HuH-7 (cell line): Measurements from ENCODE around the gene RPS24.
A peak's percentile ranks its signal among the peaks of the same experiment; 100 is the strongest.
"Not testable (repeated sequence)": the region's sequence is repeated elsewhere in the genome, so short reads cannot be mapped to it uniquely, and the experiment has no call there.

Experiments
- DNase-seq: peaks from one replicate; pipeline ENCODE4 v3.0.0; 2011; ENCODE audit warnings: low spot score

Gene RPS24

GRCh38 chr10:78033637-78034470, at the start of gene RPS24:
RPS24 (plus strand) TSS chr10:78033863; CDS start chr10:78033902, 39 bp downstream.
- peak; percentile 81 for DNase-seq

DNA sequence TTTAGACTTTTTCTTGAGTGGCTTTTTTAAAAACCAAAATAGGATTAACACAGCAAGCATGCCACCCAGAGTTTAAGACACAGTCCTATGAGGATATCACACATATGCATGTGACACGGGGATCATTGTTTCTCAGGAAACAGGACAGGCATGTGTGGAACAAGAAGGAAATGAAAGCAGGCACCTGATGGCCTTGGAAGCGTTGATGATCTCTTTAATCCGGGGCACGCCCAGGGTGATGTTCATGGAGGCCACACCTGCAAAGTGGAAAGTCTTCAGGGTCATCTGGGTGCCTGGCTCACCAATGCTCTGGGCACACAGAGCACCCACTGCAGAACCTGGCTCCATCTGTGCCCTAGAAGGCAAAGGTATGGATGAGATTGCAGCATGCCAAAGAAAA, 48.7 kb upstream of the RPS24 start:
- no peak for DNase-seq

DNA sequence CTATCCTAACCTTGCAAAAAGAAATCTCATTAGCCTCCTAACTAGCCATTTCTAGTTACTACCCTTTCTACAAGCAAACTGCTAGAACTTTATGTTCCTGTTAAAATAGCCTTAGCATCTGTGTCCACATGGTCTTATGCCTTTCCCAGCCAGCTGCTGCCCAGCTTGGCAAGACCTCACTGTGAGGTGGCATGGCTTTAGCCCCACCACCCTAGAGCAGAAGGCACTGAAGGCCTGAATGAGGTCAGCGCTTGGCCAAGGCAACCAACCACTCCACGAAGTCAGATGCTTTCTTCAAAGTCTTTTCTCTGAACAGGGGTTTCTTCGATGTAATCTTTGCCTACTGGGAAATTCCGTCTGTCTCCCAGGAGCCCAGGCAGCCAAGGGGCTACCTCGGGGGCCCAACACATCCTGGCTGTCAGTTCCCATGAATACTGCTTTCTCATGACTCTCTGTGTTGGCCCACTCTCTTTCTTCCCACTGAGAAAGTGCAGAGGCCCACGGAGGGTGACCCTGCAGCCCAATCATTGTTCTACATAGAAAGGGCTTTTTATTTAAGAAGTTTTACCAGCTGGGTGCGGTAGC, 45.9 kb upstream of the RPS24 start:
- DNase-seq: no peak

- DNase-seq: no peak
These were observed 44.5 kb upstream of the RPS24 start for GRCh38 chr10:77989081-77989724.

DNA sequence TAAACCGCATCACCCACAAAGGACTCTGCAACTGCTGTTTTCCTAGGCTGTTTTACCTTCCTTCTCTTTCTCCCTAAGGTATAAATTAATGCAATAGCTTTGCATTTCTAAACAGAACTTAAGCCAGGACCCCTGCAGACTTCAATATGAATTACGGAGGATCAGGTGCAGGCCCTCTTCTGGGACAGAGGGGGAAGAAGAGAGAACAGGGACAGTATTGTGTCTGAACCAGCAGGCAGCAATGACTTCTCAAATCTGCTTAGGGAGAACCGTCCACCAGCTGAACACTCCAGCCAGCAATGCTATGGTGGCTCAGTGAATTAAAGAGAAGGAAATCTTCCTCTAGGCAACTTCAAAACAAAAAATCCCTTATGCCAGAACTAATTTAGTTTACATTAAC, 40.0 kb upstream of the RPS24 start:
- DNase-seq: no peak

DNA sequence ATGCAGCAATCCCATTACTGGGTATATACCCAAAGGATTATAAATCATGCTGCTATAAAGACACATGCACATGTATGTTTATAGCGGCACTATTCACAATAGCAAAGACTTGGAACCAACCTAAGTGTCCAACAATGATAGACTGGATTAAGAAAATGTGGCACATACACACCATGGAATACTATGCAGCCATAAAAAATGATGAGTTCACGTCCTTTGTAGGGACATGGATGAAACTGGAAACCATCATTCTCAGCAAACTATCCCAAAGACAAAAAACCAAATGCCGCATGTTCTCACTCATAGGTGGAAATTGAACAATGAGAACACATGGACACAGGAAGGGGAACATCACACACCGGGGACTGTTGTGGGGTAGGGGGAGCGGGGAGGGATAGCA, 34.9 kb upstream of the RPS24 start:
- not testable (repeated sequence) for DNase-seq

DNA sequence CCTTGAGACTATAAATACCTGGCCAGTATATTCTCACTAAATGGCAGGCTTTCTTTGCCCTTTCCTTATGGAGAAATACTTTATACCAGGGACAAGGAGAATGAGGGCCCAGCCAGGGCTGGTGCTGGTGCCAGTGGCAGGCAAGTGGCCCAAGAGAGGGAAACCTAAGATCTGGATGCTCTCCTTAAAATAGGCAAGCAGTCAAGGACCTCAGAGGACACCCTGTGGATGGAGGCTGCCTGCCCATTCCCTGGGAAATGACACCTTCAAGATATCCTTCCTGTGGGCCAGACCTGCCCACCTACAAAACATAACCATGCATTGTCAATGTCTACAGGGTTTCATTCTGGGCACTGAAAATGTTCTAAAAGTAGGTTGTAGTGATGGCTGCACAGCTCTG, 33.5 kb upstream of the RPS24 start:
- no peak for DNase-seq

GRCh38 chr10:78000956-78001472, 32.6 kb upstream of the RPS24 start:
- no peak for DNase-seq

- no peak for DNase-seq
These were observed 30.9 kb upstream of the RPS24 start for GRCh38 chr10:78002541-78003288.

- DNase-seq: no peak
These were observed 29.2 kb upstream of the RPS24 start for GRCh38 chr10:78004215-78005026.

DNA sequence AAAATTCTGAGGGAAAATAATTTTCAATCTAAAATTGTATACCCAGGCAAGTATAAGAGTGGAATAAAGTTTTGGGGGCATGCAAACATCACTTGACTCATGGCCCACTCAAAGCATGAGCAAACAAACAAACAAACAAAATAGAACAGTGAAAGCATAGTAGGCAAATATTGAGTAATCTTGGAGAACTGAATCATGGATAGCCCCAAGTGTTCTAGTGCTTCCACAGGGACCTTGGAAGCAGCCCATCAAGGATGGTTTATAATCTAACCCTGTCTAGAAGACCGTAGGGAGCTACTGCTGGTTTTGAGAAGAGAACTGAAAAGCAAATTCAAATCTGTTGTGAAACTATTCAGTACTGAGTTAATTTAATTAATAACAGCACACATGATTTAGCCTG, 26.5 kb upstream of the RPS24 start:
- DNase-seq: no peak

DNA sequence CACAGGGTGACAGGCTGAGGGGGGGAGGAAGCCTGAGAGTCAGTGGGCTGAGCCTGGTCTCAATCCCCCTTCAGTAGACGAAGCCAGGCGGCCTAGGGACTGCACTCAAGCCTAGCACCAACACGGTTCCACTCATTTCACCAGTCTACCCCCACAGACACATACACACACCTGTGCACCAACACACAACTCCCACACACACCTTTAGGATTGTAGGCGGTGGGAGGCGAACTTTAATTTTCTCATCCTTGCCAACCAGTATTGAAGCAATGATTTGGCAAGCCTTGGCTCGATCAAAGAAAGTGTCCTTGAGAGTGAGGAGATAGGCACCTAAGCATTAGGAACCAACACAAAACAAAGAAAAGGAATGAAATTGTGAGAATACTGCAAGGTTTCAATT, 24.0 kb upstream of the RPS24 start:
- DNase-seq: no peak

- DNase-seq: no peak
These were observed 23.4 kb upstream of the RPS24 start for GRCh38 chr10:78010278-78010677.

GRCh38 chr10:78011065-78011464, 22.6 kb upstream of the RPS24 start:
- DNase-seq: no peak

GRCh38 chr10:78013564-78013963, 20.1 kb upstream of the RPS24 start:
- DNase-seq: no peak

- no peak for DNase-seq
These were observed 18.1 kb upstream of the RPS24 start for GRCh38 chr10:78015546-78015945.

DNA sequence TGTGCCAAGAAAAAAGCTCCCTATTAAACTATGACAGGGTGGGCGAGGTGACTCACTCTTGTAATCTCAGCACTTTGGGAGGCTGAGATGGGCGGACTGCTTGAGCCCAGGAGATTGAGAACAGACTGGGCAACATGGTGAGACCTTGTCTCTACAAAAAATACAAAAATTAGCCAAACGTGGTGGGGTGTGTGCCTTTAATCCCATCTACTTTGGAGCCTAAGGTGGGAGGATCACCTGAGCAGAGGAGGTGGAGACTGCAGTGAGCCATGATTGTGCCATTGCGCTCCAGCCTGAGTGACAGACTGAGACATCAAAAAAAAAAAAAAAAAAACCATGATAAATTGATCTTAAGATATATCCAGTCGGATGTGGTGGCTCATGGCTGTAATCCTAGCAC, 15.8 kb upstream of the RPS24 start:
- DNase-seq: no peak

- DNase-seq: no peak
These were observed 14.4 kb upstream of the RPS24 start for GRCh38 chr10:78019264-78019663.

GRCh38 chr10:78021201-78021600, 12.5 kb upstream of the RPS24 start:
- DNase-seq: no peak

DNA sequence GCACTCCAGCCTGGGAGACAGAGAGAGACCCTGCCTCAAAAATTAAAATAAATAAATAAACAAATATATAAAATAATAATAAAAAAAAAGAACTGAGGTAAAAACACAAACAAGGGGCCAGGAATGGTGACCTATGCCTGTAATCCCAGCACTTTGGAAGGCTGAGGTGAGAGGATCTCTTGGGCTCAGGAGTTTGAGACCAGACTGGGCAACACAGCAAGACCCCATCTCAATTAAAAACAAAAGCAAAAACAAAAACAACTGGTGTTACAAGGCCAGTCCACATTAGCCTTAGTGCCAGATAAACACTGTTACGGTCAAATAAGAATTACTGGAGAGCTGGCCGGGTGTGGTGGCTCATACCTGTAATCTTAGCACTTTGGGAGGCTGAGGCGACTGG, 9.9 kb upstream of the RPS24 start:
- no peak for DNase-seq

- no peak for DNase-seq
These were observed 7.8 kb upstream of the RPS24 start for GRCh38 chr10:78025685-78026364.
